A549 (cell line): Measurements from ENCODE around the gene METTL16. TPM values are rescaled to one million over a fixed set of nuclear protein-coding genes. Genes with fewer than 3 reads are reported as not detected.

Experiments used
- ATAC-seq, 2 experiments: fragments of 200-7000 bp in 1 of 2; fragments of >200 bp in 1 of 2; cut with Nextera tagmentation in 1 of 2; cut with Tn5 transposase in 1 of 2; 3 replicates each; pipeline versions ENCODE4 v1.8.0 to v1.9.1; 2018 to 2020; ENCODE audit warnings: mild to moderate bottlenecking in 1 of 2, moderate library complexity in 1 of 2
- CTCF ChIA-PET: fragments of 300-600 bp; sonication (Branson Sonifier 250); formaldehyde crosslinking; extraction: SDS; loops from one replicate; lab custom pipeline; 2021; ENCODE audit warnings: antibody characterized with exemption, inconsistent platforms; lab: Yijun Ruan, JAX
- POLR2A ChIA-PET: fragments of 350-600 bp; formaldehyde crosslinking; extraction: SDS; loops from one replicate; lab custom pipeline; 2021; ENCODE audit warnings: antibody characterized with exemption, inconsistent platforms; lab: Yijun Ruan, JAX
- DNase-seq, 2 experiments: peaks; one replicate each; pipeline versions ENCODE4 v3.0.0 to v3.0.0-alpha.2; 2011 to 2016; ENCODE audit warnings: low read depth in 1 of 2, low spot score in 1 of 2
- FAIRE-seq: peaks from 2 replicates; lab custom pipeline; 2011; peaks lifted over from hg19 to GRCh38; lab: Jason Lieb, UNC
- H3K27ac ChIP-seq, 2 experiments: fragments of >200 bp; sonication (Bioruptor Twin); formaldehyde crosslinking; 3 replicates each; pipeline ENCODE4 v1.5.1; 2016 to 2017
- H3K4me1 ChIP-seq: fragments of >200 bp; sonication (Bioruptor Twin); formaldehyde crosslinking; 3 replicates; pipeline ENCODE4 v1.6.1; 2016
- H3K4me2 ChIP-seq: fragments of >200 bp; sonication (Bioruptor Twin); formaldehyde crosslinking; 3 replicates; pipeline ENCODE4 v1.6.1; 2016
- H3K4me3 ChIP-seq: fragments of >200 bp; sonication (Bioruptor Twin); formaldehyde crosslinking; 3 replicates; pipeline ENCODE4 v1.5.1; 2016
- H3K9me3 ChIP-seq: fragments of >200 bp; sonication (Bioruptor Twin); formaldehyde crosslinking; 3 replicates; pipeline ENCODE4 v1.6.1; 2016
- BHLHE40 ChIP-seq: IDR thresholded peaks from 2 replicates; pipeline ENCODE4 v1.6.1; 2012; ENCODE audit warnings: low read depth, low read length, inconsistent platforms
- CEBPB ChIP-seq, 2 experiments: fragments of >200 bp in 1 of 2; sonication (Bioruptor Twin) in 1 of 2; formaldehyde crosslinking in 1 of 2; IDR thresholded peaks; 2 replicates each; pipeline ENCODE4 v1.6.1; 2012 to 2016
- CHD2 ChIP-seq: fragments of 150-350 bp; IDR thresholded peaks from 2 replicates; pipeline ENCODE4 v1.6.1; 2014; ENCODE audit warnings: low read length; ENCODE audit not compliant: partially characterized antibody
- EHF ChIP-seq: fragments of 250-450 bp; sonication (Bioruptor Pico); IDR thresholded peaks from 2 replicates; pipeline ENCODE4 v1.5.0; 2020; ENCODE audit warnings: mild to moderate bottlenecking
- ELK1 ChIP-seq: fragments of 150-350 bp; IDR thresholded peaks from 2 replicates; pipeline ENCODE4 v1.6.1; 2014; ENCODE audit warnings: low read depth, mild to moderate bottlenecking, low read length
- EP300 ChIP-seq, 2 experiments: fragments of >200 bp; sonication (Bioruptor Twin); formaldehyde crosslinking; IDR thresholded peaks; 2 replicates in 1 of 2; 3 replicates in 1 of 2; pipeline ENCODE4 v1.6.1; 2016 to 2017
- ESRRA ChIP-seq: fragments of 150-350 bp; IDR thresholded peaks from 2 replicates; pipeline ENCODE4 v1.6.1; 2014; ENCODE audit warnings: mild to moderate bottlenecking, low read length, borderline replicate concordance
- GATA3 ChIP-seq: IDR thresholded peaks from 2 replicates; pipeline ENCODE4 v1.6.1; 2012; ENCODE audit warnings: borderline replicate concordance
- HDAC2 ChIP-seq: fragments of 200-600 bp; sonication (generic); IDR thresholded peaks from 2 replicates; pipeline ENCODE4 v1.6.1; 2016
- HOXA7 ChIP-seq: fragments of 250-450 bp; sonication (Bioruptor Pico); IDR thresholded peaks from 2 replicates; pipeline ENCODE4 v1.5.0; 2020; ENCODE audit warnings: mild to moderate bottlenecking, moderate library complexity
- HOXB13 ChIP-seq: fragments of 250-450 bp; sonication (Bioruptor Pico); IDR thresholded peaks from 2 replicates; pipeline ENCODE4 v1.5.0; 2020; ENCODE audit warnings: low read depth, mild to moderate bottlenecking, moderate library complexity
- JUNB ChIP-seq: fragments of >200 bp; sonication (Bioruptor Twin); formaldehyde crosslinking; IDR thresholded peaks from 2 replicates; pipeline ENCODE4 v1.6.1; 2016
- KDM1A ChIP-seq: fragments of 200-600 bp; sonication (generic); IDR thresholded peaks from 2 replicates; pipeline ENCODE4 v1.6.1; 2016; ENCODE audit warnings: low read depth, mild to moderate bottlenecking
- KDM5A ChIP-seq: fragments of 200-600 bp; sonication (generic); IDR thresholded peaks from 2 replicates; pipeline ENCODE4 v1.6.1; 2016; ENCODE audit warnings: antibody characterized with exemption, mild to moderate bottlenecking
- NPAS2 ChIP-seq: fragments of 250-450 bp; sonication (Bioruptor Pico); IDR thresholded peaks from 2 replicates; pipeline ENCODE4 v1.8.0; 2022; ENCODE audit warnings: mild to moderate bottlenecking, moderate library complexity, borderline replicate concordance
- PHF8 ChIP-seq: fragments of 200-600 bp; sonication (generic); IDR thresholded peaks from 2 replicates; pipeline ENCODE4 v1.6.1; 2016; ENCODE audit warnings: low read depth, mild to moderate bottlenecking, antibody characterized with exemption, moderate library complexity, borderline replicate concordance
- POLR2AphosphoS2 ChIP-seq: conservative IDR thresholded peaks from 2 replicates; pipeline ENCODE4 v1.6.1; 2012; ENCODE audit warnings: low read length, improper control_type of control experiment, inconsistent platforms
- RARB ChIP-seq: fragments of 250-450 bp; sonication (Bioruptor Pico); IDR thresholded peaks from 2 replicates; pipeline ENCODE4 v1.8.0; 2021; ENCODE audit warnings: mild to moderate bottlenecking, moderate library complexity
- RNF2 ChIP-seq: fragments of 200-600 bp; sonication (generic); IDR thresholded peaks from 2 replicates; pipeline ENCODE4 v1.6.1; 2016; ENCODE audit warnings: low read depth, mild to moderate bottlenecking, antibody characterized with exemption, moderate library complexity, borderline replicate concordance
- SMC3 ChIP-seq: fragments of >200 bp; sonication (Bioruptor Twin); formaldehyde crosslinking; IDR thresholded peaks from 3 replicates; pipeline ENCODE4 v1.6.1; 2018; ENCODE audit warnings: inconsistent platforms
- SREBF2 ChIP-seq: fragments of 450-650 bp; IDR thresholded peaks from 2 replicates; pipeline ENCODE4 v1.6.1; 2014; ENCODE audit warnings: mild to moderate bottlenecking, moderate library complexity
- TP53 ChIP-seq: fragments of 250-450 bp; sonication (Bioruptor Pico); IDR thresholded peaks from 2 replicates; pipeline ENCODE4 v1.5.0; 2021; ENCODE audit warnings: mild to moderate bottlenecking, moderate library complexity
- ZC3H11A ChIP-seq: fragments of 450-650 bp; IDR thresholded peaks from 2 replicates; pipeline ENCODE4 v1.6.1; 2014; ENCODE audit warnings: antibody characterized with exemption, mild to moderate bottlenecking
- WGBS: methylation state at CpG from one replicate; pipeline ENCODE4 v1.1.6; 2017; ENCODE audit errors: missing lambda C conversion rate; 5-methylcytosine and 5-hydroxymethylcytosine counted together
- polyA plus RNA-seq, 4 experiments: library from polyadenylated mRNA; depleted of rRNA in 3 of 4; stranded (reverse); fragments of >200 nt; fragmentation: RNase III in 1 of 4; extraction: RNeasy Plus Mini Kit Qiagen cat#74134 plus additional on column Dnase treatment in 1 of 4; gene quantifications; 2 replicates in 3 of 4; 3 replicates in 1 of 4; pipeline ENCODE4 v1.2.3, GENCODE V29; 2011 to 2017
- TF ChIP-seq, protein P1 (sequence below): fragments of 450-650 bp; IDR thresholded peaks from 2 replicates; pipeline ENCODE4 v1.6.1; 2014; ENCODE audit warnings: antibody characterized with exemption
- TF ChIP-seq, protein P2 (sequence below): fragments of >200 bp; sonication (Bioruptor Twin); formaldehyde crosslinking; IDR thresholded peaks from 2 replicates; pipeline ENCODE4 v1.6.1; 2016
- TF ChIP-seq, protein P3 (sequence below): fragments of >200 bp; sonication (Bioruptor Twin); formaldehyde crosslinking; IDR thresholded peaks from 3 replicates; pipeline ENCODE4 v1.6.1; 2016
- TF ChIP-seq, protein P4 (sequence below): fragments of 250-450 bp; sonication (Bioruptor Pico); IDR thresholded peaks from 2 replicates; pipeline ENCODE4 v1.5.0; 2021; ENCODE audit warnings: mild to moderate bottlenecking, moderate library complexity, borderline replicate concordance
- TF ChIP-seq, protein P5 (sequence below): fragments of 200-600 bp; sonication (generic); IDR thresholded peaks from 2 replicates; pipeline ENCODE4 v1.6.1; 2016; ENCODE audit warnings: antibody characterized with exemption, mild to moderate bottlenecking, moderate library complexity
- TF ChIP-seq, protein P6 (sequence below): IDR thresholded peaks from 2 replicates; pipeline ENCODE4 v1.6.1; 2012

METTL16 gene
- polyA plus RNA-seq, 2 of the 4 experiments (the other 2 are of a cell fraction): 26.5 to 58.0 TPM

DNA sequence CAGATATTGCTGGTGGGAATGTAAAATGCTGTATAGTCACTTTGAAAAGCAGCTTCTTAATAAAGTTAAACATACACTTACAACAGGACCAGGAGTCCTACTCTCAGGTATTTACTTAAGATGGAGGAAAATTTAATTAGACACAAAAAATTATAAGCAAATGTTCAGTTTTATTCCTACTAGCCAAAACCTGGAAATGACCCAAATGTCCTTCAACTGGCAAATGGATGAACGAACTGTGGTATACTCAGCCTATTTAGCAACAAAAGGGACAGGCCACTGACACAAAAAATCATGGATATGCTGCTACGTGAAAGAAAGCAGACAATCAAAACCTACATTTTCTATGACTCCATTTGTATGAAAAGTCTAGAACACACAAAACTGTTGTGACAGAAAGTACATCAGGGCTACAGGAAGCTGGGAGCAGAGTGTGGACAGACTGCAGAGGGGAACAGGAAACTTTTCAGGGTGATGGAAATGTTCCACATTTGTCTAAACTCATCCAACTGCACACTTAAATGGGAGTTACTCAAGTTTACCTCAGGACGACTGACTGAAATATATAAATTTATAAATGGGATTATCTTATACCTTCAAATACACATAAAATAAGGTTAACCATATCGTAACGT lies 61.6 kb downstream of the METTL16 start:
- no peak for TF ChIP-seq ELK1
- TF ChIP-seq, protein P1, sequence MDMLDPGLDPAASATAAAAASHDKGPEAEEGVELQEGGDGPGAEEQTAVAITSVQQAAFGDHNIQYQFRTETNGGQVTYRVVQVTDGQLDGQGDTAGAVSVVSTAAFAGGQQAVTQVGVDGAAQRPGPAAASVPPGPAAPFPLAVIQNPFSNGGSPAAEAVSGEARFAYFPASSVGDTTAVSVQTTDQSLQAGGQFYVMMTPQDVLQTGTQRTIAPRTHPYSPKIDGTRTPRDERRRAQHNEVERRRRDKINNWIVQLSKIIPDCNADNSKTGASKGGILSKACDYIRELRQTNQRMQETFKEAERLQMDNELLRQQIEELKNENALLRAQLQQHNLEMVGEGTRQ: no peak
- TF ChIP-seq SREBF2: no peak
- TF ChIP-seq HDAC2: no peak
- no peak for TF ChIP-seq PHF8
- TF ChIP-seq RARB (CRISPR knock-in tag): no peak
- no peak for TF ChIP-seq EP300 (IDR thresholded peaks at IDR 0.05)
- TF ChIP-seq, protein P2, sequence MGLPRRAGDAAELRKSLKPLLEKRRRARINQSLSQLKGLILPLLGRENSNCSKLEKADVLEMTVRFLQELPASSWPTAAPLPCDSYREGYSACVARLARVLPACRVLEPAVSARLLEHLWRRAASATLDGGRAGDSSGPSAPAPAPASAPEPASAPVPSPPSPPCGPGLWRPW: no peak
- no peak for TF ChIP-seq HOXA7 (CRISPR knock-in tag)
- no peak for TF ChIP-seq POLR2AphosphoS2
- TF ChIP-seq BHLHE40: no peak
- no peak for TF ChIP-seq ZC3H11A
- no peak for TF ChIP-seq HOXB13 (CRISPR knock-in tag)
- no peak for TF ChIP-seq GATA3
- ATAC-seq (no peak), FAIRE-seq (no peak), DNase-seq (no peak)
- no peaks in the 10 kb centered on the region; the same call in 2 of the 3 replicates for H3K4me1 ChIP-seq
- no peak overlapping the region for H3K4me3 ChIP-seq
- no peaks in the 10 kb centered on the region; the same call in 2 of the 3 replicates for H3K9me3 ChIP-seq
- no peak overlapping the region for H3K27ac ChIP-seq
- POLR2A ChIA-PET: no interaction called here
- WGBS: 83% methylated on average over 5 of the region's 5 CpGs
- no peak overlapping the region for H3K4me2 ChIP-seq
- CTCF ChIA-PET: interaction anchor here (1.0 to 2.2 kb wide), 3 partner anchors 16 to 261 kb away, joined by 3 to 4 read pairs (median 3); no protein-coding TSS in a partner anchor

DNA sequence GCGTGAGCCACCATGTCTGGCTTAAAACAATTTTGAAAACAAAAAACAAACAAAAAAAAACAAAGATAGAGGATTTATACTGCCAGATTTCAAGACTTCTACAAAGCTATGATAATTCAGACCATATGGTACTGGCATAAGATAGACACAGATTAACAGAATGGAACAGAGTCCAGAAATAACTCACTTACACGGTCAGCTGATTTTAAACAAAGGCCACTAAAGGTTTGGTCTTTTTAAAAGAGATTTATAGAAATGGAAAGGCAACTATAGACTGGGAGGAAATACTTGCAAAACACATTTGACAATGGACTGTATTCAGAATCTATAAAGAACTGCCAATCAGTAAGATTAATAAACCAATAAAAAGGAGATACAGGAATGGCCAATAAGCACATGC lies 62.2 kb downstream of the METTL16 start:
- H3K9me3 ChIP-seq: no peaks in the 10 kb centered on the region; the same call in 2 of the 3 replicates
- 94% methylated on average over 2 of the region's 2 CpGs for WGBS
- ATAC-seq (no peak), FAIRE-seq (no peak), DNase-seq (no peak)
- ChIA-PET POLR2A (no interaction called here), CTCF (interaction anchor here (0.7 to 1.1 kb wide), 3 partner anchors 10 to 262 kb away, joined by 3 to 5 read pairs (median 3); partner anchors contain the start of gene PAFAH1B1)
- H3K4me3 ChIP-seq: no peak overlapping the region
- H3K27ac ChIP-seq: no peak overlapping the region
- no peak overlapping the region for H3K4me2 ChIP-seq
- H3K4me1 ChIP-seq: no peaks in the 10 kb centered on the region; the same call in 2 of the 3 replicates
- no peak for TF ChIP-seq KDM5A
- TF ChIP-seq, protein P3, sequence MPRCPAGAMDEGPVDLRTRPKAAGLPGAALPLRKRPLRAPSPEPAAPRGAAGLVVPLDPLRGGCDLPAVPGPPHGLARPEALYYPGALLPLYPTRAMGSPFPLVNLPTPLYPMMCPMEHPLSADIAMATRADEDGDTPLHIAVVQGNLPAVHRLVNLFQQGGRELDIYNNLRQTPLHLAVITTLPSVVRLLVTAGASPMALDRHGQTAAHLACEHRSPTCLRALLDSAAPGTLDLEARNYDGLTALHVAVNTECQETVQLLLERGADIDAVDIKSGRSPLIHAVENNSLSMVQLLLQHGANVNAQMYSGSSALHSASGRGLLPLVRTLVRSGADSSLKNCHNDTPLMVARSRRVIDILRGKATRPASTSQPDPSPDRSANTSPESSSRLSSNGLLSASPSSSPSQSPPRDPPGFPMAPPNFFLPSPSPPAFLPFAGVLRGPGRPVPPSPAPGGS: no peak
- no peak for TF ChIP-seq EHF
- no peak for TF ChIP-seq PHF8
- TF ChIP-seq CEBPB (IDR thresholded peaks at IDR 0.05): no peak
- TF ChIP-seq EP300 (IDR thresholded peaks at IDR 0.05): no peak
- no peak for TF ChIP-seq NPAS2 (CRISPR knock-in tag)
- no peak for TF ChIP-seq KDM1A
- TF ChIP-seq, protein P4, sequence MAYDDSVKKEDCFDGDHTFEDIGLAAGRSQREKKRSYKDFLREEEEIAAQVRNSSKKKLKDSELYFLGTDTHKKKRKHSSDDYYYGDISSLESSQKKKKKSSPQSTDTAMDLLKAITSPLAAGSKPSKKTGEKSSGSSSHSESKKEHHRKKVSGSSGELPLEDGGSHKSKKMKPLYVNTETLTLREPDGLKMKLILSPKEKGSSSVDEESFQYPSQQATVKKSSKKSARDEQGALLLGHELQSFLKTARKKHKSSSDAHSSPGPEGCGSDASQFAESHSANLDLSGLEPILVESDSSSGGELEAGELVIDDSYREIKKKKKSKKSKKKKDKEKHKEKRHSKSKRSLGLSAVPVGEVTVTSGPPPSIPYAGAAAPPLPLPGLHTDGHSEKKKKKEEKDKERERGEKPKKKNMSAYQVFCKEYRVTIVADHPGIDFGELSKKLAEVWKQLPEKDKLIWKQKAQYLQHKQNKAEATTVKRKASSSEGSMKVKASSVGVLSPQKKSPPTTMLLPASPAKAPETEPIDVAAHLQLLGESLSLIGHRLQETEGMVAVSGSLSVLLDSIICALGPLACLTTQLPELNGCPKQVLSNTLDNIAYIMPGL (CRISPR knock-in tag): no peak
- no peak for TF ChIP-seq HDAC2
- no peak for TF ChIP-seq ZC3H11A
- no peak for TF ChIP-seq CHD2
- TF ChIP-seq RNF2: no peak
- TF ChIP-seq ESRRA: no peak
- TF ChIP-seq TP53 (CRISPR knock-in tag): no peak
- no peak for TF ChIP-seq SMC3
- TF ChIP-seq, protein P5, sequence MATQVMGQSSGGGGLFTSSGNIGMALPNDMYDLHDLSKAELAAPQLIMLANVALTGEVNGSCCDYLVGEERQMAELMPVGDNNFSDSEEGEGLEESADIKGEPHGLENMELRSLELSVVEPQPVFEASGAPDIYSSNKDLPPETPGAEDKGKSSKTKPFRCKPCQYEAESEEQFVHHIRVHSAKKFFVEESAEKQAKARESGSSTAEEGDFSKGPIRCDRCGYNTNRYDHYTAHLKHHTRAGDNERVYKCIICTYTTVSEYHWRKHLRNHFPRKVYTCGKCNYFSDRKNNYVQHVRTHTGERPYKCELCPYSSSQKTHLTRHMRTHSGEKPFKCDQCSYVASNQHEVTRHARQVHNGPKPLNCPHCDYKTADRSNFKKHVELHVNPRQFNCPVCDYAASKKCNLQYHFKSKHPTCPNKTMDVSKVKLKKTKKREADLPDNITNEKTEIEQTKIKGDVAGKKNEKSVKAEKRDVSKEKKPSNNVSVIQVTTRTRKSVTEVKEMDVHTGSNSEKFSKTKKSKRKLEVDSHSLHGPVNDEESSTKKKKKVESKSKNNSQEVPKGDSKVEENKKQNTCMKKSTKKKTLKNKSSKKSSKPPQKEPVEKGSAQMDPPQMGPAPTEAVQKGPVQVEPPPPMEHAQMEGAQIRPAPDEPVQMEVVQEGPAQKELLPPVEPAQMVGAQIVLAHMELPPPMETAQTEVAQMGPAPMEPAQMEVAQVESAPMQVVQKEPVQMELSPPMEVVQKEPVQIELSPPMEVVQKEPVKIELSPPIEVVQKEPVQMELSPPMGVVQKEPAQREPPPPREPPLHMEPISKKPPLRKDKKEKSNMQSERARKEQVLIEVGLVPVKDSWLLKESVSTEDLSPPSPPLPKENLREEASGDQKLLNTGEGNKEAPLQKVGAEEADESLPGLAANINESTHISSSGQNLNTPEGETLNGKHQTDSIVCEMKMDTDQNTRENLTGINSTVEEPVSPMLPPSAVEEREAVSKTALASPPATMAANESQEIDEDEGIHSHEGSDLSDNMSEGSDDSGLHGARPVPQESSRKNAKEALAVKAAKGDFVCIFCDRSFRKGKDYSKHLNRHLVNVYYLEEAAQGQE: no peak
- no peak for TF ChIP-seq JUNB
- TF ChIP-seq, protein P6, sequence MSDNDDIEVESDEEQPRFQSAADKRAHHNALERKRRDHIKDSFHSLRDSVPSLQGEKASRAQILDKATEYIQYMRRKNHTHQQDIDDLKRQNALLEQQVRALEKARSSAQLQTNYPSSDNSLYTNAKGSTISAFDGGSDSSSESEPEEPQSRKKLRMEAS: no peak
